Embryonic facial prominence (tissue), 1 donor: ENCODE data around the gene AFMID.
"Not testable (repeated sequence)": the region's sequence is repeated elsewhere in the genome, so short reads cannot be mapped to it uniquely, and the experiment has no call there.

Experiments
- DNase-seq: peaks from one replicate; pipeline ENCODE4 v3.0.0-alpha.2; 2016; ENCODE audit errors: extremely low spot score

AFMID gene, protein sequence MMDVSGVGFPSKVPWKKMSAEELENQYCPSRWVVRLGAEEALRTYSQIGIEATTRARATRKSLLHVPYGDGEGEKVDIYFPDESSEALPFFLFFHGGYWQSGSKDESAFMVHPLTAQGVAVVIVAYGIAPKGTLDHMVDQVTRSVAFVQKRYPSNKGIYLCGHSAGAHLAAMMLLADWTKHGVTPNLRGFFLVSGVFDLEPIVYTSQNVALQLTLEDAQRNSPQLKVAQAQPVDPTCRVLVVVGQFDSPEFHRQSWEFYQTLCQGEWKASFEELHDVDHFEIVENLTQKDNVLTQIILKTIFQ

DNA sequence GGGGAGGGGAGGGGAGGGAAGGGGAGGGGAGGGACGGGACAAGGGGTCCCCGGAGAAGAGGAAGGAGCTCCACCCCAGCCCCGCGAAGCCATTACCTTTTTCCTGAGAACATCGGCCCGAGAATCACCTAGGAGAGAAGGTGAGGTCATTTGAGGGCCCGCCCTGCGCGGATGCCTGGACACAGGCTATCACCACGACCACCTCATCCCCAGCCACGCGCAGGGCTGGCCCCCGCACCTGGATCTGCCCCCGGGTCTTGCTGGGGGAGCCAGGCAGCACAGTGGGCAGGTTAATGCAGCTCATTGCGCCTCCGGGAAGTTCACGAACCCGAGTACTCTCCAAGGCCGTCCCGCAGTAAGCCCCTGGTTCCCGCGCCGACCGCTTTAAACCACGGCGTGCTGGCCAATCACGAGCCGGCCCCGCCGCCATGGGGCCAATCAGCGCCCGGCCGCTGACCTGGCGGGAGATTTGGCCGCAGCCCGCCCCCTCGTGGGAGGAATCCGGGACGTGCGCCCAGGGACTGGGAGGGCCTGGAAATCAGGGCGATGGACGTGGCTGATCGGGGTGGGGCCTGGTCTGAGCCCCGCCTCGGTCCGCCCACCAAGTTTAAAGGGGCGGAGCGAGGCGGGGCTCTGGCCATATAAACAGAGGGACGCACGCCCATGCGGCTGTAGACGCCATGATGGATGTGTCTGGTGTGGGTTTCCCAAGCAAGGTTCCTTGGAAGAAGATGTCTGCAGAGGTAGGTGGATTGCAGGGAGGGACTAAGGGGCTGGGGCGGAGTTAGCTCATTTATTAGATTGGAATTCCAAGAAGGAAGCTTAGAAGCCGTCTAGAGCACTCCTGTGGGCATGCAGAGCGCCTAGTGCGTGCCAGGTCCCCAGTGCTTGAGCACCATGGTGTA, at the start of gene AFMID, which contains the start of gene TK1:
Gene AFMID (plus strand): TSS at position 671 of the 904 bp plus-strand sequence. CDS start 9 bp downstream, at position 680.
Gene TK1 (minus strand): TSS at position 361 of the 904 bp plus-strand sequence. CDS start 58 bp downstream, at position 303.
- DNase-seq = peak; percentile 95

DNA sequence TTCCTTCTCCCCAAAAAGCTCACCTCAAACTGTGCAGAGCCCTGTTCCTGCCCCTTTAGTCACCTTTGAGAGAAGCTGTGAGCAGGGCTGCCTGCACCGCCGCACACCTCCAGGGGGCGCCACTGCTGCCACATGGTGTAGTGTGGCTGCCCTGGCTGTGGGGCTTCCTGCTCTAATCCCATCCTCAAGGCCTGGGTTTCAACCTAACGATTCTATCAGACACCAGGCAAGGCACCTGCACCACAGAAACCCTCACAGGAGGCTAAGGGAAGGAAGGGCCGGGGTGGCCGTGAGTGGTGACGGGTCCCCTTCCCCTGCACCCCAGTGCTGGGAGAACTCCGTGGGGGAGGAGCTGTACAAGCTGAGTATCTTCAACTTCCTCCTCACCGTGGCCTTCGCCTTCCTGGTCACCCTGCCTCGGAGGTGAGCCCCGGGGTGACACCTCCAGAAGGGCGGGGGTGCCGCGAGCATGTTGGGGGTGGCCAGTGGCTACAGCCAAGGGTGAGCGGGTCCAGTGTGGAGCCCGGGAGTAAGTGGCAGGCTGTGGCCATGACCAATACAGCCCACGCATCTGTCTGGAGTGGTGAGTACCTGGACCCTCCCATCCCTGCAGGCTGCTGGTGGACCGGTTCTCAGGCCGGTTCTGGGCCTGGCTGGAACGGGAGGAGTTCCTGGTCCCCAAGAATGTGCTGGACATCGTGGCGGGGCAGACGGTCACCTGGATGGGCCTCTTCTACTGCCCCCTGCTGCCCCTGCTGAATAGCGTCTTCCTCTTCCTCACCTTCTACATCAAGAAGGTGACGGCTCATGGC, 49.6 kb upstream of the AFMID start:
- no peak for DNase-seq

DNA sequence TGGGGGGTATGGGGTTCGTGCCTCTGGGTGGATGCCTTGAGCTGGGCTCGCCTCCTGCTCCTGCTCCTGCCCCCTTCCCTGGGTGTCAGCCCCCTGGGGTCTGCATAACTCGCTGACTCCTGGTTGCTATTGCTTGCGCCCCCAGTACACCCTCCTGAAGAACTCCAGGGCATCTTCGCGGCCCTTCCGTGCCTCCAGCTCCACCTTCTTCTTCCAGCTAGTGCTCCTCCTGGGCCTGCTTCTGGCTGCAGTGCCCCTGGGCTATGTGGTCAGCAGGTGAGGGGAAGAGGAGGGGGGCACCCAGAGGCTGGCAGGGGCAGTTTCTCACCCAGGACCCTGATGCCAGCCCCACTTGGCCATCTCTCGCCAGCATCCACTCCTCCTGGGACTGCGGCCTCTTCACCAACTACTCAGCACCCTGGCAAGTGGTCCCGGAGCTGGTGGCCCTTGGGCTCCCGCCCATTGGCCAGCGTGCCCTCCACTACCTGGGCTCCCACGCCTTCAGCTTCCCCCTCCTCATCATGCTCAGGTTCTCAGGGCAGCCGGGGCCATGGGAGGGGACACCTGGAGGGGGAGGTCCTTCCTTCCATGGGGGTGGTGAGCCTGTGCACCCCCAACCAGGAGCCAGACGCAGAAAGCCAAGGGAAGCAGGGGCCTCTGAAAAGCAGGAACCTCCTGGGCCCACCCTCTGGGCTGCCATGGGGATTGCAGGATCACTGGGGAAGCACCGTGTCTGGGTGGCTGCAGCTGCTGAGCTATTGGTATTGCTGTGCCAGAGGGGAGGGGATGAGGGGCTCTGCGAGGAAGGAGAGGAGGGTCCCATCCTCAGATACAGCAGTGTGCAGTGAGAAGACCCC, 48.7 kb upstream of the AFMID start:
- no peak for DNase-seq

DNA sequence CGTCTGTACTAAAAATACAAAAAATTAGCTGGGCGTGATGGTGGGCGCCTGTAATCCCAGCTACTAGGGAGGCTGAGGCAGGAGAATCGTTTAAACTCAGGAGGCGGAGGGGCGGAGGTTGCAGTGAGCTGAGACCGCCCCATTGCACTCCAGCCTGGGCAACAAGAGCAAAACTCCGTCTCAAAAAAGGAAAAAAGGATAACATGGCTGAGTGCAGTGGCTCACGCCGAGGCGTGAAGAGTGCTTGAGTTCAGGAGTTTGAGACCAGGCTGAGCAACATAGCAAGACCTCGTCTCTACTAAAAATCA, 47.3 kb upstream of the AFMID start:
- DNase-seq = not testable (repeated sequence)

DNA sequence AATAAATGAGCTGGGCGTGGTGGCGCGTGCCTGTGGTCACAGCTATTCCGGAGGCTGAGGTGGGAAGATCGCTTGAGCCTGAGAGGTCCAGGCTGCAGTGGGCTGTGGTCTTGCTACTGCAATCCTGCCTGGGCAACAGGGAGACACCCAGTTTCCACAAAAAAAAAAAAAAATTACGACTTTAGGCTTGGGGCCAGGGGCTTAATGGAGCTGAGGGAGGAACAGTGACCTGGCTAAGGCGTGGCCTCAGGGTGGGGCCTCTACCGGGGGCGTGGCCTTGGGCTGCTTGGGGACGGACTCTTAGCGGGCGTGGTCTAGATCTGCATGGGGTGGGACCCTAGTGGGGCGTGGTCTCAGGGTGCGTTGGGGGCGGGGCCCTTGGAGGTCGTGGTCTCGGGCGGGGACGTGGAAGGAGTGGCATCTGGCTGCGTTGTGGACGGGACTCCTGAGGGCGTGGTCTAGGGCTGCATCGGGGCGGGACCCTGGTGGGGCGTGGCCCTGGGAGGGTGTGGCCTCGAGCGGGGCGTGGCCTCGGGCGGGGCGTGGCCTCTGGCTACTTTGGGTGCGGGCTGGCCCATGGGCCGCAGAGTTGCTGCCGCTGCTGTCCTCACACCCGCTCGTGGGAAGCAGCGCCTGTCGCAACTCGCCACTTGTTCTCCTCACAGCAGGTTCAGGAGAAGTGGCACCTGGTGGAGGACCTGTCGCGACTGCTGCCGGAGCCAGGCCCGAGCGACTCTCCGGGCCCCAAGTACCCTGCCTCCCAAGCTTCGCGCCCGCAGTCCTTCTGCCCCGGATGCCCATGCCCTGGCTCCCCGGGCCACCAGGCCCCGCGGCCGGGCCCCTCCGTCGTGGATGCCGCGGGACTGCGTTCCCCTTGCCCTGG, 46.8 kb upstream of the AFMID start:
- DNase-seq = no peak

DNA sequence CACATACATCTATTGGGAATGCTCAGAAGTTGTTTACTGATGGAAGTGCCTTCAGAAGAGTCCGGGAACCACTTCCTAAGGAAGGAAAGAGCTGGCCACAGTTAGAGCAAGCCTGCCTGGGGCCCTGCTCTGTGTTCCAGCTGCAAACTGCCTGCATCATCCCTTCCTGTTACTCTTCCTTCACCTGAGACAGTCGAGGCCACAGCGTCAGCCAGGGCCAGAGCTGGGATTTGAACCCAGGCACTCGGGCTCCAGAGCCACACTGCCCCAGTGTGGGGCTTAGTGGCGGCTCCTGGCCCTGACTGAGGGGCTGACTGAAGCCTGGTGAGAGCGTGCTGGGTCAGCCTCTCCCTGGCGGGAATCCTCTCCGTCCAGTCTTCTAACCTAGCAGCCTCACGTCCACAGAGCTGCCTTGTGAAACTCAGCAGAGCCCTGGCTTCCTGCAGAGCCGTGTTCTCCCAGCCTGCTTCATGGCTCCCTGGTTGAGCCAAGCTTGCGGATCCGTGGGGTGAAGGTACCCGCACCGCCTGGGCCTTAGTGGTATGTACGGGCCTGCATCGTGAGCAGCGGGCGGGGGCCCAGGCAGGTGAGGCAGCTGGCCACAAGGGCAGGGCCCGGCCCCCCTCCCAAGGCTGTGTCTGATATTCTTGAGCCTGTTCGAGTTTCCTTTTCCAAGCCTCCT, 45.6 kb upstream of the AFMID start:
- no peak for DNase-seq

DNA sequence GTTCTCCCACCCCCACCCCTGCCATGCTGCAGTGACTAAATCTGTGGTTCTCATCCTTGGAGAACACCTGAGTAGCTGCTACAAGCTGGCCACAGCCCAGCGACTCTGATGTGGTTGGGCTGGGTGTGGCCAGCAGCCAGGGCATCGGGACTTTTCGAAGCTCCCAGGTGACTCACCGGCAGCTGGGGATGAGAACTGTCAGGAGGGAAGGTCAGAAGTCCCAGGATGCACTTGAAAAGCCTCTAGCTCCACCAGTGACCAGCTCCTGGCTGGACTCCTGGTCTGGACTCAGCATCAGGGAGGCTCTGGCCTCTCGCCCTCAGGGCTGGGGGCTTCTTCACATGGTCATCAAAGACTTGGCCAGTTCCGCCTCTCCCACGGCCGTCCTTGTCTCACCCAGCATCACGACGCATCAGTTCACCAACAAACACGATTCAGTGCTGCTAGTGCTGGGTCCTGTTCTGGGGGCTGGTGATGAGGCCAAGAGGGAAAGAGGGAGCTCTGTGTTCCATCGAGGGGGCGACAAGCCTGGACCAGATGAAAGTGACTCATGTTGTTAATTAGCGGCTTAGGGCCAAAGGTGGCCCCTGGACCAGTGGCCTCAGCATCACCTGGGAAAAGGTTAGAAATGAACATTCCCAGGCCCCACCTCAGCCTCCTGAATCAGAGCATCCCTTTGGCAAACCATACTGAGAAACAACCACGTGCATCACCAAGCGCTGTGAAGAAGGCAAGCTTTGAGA, 44.9 kb upstream of the AFMID start:
- no peak for DNase-seq

DNA sequence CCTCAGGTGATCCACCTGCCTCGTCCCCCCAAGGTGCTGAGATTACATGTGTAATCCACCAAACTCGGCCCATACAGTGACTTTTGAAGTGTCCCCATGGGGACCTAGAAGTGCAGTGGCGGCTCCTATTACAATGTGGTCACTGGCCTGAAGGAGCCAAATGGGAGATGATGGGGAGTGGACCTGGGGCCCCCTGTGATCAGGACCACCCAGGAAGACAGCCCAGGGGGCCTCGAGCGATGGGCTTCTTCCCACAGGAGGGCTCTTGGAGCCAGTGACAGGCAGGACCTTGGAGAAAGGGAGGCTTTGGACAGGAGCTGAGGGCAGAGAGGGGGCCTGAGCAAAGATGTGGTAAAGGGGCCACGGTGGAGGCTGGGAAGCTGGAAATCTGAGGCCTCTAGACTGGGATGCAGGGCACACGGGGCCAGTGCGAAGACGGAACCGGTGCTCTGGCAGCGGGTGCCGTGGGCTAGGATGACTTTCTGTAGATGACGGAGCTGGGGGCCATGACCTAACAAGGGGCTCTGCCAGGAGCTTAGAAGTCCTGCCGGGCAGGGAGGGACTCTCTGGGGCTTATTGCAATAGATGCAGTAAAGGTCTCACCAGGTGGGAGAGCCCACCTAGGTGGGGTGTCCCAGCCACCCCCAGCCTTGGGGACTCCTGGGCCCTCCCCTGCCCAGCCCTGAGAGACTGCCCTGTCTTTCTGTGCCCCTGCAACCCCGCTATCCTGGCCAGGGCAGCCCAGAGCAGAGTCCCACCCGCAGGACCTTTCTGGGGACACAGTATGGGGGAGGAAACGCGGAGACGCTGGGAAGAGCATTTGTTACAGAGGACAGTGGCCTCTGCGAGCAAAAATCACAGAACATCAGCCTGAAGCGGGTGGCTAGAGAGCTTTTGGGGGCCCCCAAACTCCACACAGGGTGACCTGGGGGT, 43.7 kb upstream of the AFMID start:
- no peak for DNase-seq

DNA sequence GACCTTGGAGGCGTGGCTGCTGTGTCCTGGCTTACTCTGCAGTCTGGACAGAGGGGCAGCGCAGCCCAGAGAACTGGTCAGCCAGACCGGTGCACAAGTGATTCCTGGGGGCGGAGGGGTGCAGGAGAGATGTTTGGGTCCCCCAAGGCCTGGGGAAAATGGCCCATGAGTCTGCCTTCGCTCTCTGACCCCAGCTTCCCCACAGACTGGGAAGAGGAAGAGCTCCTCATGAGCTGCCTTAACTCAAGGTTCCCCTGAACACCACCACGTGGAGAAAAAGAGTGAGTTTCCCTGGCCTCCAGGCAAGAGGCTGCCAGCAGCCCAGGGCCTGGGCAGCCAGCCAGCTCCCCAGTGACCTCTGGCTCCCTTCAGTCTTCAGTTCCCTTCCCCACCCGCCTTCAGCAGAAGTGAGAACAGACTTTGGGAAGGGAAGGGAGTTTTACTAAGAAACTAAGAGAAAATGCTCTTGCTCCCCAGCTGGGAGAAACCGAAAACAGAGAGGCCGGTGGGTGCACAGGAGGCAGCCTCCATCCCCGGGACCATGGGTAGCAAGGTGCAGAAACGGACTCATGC, 42.9 kb upstream of the AFMID start:
- no peak for DNase-seq

DNA sequence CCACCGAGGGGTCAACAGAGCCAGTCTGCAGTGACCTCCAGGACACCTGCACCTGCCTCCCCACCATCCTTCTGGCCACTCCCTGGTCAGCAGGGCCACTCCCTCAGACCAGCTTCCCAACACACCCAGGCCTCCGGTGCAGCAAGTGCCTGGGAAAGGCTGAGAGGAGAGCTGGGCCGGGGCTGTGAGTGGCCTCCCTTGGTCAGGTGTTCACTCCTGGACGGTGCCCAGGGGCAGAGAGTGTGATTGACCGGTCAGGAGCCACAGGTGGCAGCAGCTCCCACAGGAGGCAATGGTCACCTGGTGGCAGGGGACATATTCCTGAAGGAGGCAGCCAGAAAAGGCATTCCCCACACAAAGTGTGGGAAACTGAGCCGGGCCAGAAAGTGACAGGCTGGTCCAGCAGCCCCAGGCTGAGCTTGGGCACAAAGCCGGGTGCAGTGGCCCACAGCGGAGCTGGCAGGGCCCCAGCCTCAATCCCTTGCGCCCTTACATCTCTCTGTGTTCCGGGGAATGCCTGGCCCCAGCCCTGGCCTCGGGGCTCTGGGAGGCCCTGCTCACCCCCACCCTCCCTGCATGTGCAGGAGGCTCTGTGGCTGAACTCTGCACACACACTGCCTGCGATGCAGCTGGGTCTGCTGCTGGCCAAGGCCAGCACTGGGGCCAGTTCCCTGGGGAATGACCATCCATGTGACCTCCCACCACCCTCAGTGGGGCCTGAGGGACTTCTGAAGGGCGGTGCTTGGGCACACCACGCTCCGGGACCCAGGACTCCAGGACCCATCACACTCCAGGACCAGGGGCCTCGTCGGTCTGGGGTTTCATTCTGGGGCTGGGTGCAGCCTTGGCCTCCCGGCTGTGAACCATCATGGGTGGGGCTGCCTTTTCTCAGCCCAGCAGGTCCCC, 42.2 kb upstream of the AFMID start:
- DNase-seq = no peak

DNA sequence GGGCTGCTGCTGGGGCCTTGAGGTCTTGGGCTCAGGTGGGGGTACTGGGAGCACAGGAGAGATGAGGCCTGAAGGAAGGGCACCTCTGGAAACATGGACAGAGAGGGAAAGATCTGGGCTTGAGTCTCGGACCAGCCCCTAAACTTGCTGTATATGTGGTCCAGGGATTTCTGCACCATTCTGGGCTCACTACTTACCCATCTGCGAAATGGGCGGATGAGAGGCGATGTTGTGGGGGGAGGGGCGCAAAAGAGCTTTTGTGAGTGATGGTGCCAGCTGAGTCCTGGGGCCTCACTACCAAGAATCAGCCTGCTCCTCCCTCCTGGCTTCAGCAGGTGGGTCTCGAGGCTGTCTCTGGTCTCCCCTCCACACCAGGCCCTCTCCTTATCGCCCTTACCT, 40.7 kb upstream of the AFMID start:
- DNase-seq = no peak

DNA sequence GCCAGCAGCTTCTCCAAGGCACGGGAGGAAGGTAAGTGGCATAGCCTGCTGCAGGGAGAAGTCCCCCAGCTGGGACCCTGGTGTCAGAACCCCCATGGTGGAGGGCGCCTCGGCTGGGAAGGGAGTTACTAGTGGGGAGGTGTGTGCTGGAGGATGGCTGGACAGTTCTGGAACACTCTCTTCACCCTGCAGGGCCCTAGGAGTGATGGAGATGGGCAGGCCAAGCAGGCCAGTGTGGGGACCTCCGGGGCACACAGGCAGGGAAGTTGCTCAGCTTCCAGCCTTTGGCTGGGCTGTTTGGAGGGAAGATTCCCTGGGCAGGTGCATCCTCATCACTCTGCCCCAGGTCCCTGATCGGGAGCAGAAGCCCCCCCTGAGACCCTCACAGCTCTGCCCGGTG, 40.3 kb upstream of the AFMID start:
- DNase-seq = no peak

DNA sequence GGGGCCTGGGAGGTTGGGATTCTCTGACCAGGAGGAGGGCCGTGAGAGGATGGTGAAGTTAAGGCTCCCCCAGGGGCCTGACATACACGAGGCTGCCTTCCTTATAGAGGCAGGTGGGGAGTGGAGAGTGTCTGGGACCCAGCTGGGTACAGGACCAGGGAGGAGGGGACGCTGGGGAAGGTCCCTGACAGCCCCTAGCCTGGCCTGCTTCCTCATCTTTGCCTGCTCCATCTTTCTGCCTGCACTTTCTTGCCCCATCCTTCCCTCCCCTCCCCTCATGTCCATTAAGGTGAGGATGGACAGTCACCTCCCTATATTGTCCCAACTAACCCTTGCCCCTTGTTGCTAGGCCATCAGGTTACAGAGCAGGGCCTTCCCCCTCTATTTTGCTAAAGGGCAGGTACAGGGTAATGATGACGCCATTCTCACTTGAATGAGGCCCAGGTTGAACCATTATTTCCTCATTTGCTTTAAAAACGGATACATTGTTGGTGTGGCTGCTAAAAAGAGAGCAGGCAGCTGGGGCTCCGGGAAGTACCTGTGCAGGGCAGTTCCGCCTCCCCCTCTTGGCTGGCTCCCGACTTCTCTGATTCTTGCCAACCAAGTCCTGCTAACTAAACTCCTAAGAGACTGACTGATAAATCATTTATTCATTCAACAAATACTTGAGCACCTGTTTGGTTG, 39.7 kb upstream of the AFMID start:
- no peak for DNase-seq

DNA sequence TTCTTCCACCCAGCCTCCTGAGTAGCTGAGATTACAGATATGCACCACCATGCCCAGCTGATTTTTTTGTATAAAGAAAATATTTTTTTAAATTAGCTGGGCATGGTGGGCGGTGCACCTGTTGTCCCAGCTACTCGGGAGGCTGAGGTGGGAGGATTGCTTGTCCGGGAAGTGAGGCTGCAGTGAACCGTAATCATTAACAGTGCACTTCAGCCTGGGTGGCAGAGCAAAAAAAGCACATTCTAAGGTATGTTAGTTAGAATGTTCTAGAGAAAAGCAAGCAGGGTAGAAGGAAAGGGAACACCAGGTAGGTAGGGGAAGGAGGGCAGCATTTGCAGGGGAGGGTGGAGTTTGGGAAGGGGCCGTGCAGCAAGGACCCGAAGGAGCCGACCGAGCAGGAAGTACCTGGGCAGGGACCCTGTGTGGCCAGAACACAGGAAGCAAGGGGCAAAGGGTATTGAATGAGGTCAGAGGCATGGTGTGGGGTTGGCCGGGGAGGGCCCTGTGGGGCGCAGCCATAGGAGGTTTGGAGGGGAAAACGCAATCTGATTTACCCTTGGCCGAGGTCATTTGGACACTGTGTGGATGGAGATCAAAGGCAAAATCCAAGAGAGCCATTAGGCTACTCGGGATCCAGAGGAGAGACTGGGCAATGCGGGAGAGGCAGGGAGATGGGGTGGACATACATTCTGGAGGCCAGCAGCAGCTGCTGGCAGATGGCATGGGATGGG, 38.7 kb upstream of the AFMID start:
- DNase-seq = no peak

DNA sequence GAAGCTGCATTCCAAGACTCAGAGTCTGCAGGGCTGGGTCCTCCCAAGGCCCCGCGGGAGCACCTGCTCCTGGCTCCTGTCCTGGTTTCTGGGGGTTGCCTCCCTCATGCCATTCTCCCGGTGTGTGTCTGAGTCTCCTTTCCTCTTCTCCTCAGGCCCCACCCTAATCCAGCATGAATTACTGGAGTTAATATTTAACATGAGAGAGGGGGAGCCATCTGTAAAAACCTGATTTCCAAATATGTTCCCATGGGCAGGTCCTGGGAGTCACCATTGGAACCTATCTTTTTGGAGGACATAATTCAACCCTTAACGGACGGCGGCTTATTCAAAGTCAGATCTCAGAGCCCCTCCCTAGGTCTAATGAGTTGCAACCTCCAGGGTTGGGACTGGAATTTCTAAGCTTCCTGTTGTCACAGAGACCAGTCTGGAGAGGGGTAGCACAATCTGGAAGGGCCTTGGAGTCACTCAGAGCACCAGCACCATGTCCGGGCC, 35.6 kb upstream of the AFMID start:
- DNase-seq = no peak
